NCI-H128 (cell line): ENCODE data around the gene ZBTB8B.
"Not testable (repeated sequence)": the region's sequence is repeated elsewhere in the genome, so short reads cannot be mapped to it uniquely, and the experiment has no call there.

Source experiments
- DNase-seq: peaks from one replicate; lab custom pipeline; 2025; ENCODE audit not compliant: unreplicated experiment; lab: John Stamatoyannopoulos, UW

ZBTB8B gene

DNA sequence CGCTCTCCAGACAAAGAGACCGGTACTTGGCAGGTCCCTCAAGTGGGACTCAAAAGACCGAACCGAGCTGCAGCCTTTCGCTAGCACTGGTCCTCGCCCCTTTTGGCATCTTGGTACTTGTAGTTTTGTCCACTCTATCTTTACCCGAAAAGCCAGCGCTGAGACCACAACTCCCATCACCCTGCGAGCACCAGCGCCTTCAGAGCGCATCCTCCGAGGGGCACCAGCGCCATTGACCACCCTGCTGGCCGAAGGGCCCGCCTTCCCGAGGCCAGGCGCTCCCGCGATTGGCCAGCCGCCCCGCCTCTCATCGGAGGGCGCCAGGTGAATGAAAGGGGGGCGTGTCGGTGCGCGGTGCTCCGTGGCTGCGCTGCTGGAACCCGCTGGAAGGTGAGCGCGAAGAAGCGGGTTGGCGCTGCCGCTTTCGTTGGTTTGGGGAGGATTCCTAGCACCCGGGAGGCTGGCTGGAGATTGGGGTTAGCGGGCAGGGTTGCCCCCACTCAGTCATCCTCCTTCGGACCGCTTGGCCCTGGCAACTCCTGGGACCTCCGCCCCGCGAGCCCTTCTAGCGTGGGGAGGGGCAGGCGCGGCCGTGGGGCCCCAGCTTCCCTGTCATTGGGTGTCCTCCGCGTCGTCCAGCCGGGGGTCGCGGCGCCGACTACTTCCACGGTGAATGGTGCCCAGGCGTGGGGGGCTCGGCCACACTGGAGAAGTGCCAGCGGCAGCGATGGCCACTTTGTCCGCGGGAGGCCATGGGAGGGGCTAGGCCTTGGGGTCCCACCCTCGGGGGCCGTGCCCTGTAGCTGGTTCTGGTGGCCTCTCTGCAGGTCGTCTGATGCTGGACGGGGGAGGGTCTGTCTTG lies at the start of gene ZBTB8B:
Gene ZBTB8B, plus strand, starts transcription at position 357 of the 862 bp plus-strand sequence. CDS start 5,553 bp downstream, outside the sequence.
- peak; percentile 97 for DNase-seq

DNA sequence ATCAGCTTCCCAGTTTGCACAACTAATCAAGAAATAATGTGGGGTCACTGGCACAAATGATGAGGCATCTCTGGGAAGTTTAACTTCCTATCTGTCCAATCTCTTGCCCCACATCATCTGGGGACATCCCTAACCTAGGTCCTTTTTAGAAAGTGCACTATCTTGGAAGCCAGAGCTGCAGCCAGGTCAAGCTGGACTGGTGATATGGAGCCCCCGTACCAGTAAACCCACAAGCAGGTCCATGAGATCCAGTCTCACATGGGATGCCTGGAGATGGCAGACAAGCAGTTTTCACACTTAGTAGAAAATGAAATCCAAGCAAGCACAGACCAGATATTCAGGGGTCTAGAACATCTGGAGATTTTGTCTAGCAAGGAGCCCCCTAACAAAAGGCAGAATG lies 43.1 kb upstream of the ZBTB8B start:
- no peak for DNase-seq

DNA sequence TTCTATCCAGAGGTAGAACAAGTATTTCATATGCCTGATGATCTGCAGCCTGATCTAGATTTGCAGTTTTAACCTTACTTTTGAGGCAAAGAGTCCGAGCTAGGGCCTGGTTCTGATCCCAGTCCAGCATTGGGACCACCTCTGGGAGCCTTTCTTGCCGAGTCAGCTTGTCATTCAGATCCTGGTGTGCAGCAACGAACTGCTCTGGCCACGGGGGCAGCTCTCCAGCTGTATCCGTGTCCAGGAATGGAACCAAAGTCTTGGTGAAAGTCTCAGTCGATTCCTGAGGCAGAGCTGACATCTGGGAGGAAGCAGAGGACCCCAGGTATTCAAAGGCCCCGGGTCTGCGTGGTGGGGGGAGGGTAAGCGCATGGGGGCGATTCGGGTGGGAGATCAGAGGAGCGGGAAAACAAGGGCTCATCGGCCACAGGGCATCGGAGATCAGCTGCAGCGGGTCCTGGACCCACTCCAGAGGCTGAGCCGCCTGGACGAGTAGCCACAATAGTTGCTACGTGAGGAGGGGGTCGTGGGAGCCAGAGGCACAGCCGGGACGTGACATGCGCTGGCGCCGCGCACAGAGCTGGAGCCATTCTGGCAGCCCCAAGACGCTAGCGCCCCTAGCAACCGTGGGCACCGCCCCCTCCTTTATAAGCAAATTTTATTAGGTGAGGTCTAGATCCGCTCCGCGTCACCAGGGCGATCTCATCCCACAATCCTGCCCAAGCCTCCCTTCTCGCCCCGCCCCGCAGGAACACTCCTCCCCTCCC lies 38.2 kb upstream of the ZBTB8B start:
- peak; percentile 54 for DNase-seq

DNA sequence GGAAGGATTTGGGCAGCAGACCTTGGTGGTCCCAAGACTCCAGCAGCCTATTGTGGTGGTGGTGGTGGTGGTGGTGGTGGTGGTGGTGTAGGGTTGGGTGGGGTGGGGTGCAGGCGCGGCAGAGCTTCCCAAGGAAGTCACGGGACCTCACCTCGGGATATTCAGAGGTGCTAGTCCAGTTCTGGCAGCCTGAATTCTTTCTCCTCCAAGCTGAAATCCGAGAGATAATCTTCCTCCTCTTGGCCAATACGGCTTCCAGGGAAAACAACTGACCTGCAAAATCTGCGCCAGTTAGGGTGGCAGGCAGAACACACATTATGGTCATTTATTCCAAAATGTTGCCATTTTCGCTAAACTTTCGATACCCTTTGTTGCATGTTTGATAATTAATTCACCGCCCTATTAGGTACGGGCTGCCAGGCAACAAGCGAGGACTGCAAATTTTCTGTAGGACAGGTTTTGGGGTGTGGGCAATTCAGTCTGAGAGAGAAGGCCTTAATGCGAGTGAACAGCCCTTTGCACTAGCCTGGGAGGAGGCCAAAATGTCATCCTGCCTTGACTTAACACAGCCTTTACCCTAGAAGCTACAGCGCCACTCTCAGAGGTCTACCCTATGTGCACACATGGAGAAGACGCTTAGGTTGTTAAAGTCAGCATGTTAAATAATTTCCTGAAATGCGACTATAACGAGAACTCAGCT lies 37.5 kb upstream of the ZBTB8B start:
- DNase-seq, result no peak

DNA sequence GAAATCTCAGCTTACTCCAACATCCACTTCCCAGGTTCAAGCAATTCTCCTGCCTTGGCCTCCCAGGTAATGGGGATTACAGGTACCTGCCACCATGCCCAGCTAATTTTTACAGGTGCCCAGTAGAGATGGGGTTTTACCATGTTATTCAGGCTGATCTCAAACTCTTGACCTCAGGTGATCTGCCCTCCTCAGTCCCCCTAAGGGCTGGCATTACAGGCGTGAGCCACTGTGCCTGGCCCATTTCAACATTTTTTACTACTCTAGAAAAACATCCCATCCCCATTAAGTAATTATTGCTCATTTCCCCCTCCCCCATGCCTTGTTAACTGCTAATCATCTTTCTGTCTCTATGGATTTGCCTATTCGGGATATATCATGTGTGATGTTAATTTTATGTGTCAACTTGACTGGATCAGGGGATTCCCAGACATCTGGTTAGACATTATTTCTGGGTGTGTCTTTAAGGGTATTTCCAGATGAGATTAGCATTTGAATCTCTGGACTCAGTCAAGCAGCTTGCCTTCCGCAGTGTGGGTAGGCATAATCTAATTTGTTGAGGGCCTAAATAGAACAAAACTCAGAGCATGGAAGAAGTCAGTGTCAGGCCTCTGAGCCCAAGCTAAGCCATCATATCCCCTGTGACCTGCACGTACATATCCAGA lies 33.0 kb upstream of the ZBTB8B start:
- DNase-seq, result no peak

DNA sequence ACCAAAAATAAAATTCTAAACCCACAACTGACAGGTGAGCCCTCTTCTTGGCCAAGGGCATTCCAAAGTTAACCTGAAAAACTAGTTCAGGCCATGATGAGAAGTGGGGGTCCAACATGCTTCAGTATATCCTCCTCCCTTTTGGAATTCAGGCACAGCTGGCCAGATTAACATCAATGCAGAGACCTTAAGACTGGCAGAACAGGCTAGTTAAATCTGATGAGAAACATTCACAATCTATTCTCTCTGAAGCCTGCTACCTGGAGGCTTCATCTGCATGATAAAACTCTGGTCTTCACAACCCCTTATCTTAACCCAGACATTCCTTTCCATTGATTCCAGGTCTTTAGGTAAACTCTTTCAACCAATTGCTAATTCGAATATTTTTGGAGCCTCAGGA lies 26.7 kb upstream of the ZBTB8B start:
- DNase-seq, result no peak

DNA sequence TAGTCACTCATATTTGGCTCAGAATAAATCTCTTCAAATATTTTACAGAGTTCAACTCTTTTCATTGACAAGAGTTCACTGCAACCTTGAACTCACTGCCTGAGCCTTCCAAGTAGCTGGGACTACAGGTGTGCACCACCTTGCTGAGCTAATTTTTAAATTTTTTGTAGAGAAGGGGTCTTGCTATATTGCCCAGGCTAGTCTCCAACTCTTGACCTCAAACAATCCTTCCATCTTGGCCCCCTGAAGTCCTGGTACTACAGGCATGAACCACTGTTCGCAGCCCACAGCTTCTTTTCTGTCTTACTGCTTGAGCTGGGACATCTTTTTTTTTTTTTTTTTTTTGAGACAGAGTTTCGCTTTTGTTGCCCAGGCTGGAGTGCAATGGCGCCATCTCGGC lies 26.1 kb upstream of the ZBTB8B start:
- not testable (repeated sequence) for DNase-seq

DNA sequence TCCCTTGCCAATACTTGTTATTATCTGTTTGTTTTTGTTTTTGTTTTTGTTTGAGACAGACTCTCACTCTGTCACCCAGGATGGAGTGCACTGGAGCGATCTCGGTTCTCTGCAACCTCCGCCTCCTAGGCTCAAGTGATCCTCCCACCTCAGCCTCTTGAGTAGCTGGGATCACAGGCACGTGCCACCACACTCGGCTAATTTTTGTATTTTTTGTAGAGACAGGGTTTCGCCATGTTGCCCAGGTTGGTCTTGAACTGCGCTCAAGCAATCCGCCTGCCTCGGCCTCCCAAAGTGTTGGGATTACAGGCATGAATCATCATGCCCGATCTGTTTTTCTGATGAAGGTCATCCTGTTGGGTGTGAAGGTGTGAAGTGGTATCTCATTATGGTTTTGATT lies 23.4 kb upstream of the ZBTB8B start:
- not testable (repeated sequence) for DNase-seq

DNA sequence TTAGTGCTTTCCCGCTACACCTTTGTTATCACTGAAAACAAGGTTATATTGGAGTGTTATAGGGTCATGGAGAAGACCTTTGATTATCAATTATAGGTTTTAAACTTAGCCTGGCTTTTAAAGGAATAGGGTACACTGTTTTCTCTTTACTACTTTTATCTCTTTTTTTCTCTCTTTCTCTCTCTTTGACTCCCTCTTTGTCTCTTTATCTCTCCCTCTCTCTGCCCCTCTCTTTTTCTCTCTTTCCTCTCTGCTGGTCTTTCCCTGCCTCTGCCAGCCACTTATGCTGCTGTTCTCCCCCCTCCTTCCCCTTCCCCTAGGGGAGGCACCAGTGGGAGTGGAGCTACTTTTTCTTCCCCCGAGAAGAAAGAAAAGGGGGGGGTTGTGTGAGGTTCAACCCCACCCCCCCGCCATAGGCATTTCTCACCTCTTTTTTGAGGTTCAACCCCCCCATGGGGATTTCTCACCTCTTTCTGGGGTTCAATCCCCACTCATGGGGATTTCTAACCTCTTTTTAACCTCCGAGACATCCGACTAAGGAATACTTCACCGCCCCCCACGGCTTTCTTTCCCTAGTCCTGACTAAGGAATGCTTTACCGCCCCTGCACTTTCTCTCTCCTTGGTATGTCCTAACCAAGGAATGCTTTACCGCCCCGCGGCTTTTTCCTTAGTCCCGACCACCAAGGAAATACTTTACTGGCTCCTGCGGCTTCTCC lies 17.2 kb upstream of the ZBTB8B start:
- DNase-seq, result no peak

DNA sequence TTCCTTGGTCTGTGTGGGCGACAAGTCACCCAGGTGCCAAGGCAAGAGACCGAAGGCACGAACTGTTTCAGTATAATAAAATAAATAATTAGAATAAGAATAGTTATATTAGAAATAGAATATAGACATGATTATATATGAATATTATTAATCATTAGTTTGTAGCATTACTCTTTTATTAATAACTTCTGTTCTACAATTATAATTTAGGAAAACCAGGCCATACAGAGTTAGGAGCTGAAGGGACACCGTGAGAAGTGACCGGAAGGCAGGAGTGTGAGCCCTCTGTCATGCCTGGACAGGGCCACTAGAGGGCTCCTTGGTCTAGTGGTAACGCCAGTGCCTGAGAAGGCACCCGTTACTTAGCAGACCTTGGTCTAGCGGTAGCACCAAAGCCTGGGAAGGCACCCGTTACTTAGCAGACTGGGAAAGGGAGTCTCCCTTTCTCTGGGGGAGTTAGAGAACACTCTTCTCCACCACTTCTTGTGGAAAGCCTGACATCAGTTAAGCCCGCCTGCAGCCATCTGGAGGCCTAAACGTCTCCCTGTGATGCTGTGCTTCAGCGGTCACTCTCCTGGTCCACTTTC lies 16.6 kb upstream of the ZBTB8B start:
- peak; percentile 27 for DNase-seq

DNA sequence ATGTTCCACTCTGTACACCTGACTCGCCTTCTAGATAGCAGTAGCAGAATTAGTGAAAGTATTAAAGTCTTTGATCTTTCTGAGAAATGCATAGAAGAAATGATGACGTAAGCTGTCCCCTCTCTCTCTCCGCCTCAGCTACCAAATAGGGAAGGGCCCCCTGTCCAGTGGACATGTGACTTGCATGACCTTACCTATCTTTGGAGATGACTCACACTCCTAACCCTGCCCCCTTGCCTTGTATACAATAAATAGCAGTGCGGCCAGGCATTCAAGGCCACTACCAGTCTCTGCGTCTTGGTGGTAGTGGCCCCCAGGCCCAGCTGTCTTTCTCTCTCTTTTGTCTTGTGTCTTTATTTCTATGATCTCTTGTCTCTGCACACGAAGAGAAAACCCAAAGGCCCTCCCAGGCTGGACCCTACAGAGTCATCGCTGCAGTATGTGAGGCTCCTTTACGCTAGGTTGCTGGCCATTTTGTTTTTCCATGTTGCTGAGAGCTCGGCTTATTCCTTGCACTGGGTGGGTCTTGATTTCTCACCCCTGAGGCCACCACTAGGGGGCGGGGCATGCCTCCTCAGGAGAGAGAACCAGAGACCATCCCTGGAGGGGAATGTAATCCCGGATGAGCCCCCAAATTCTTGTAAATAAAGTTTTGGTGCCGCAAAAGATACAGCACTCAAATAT lies 16.0 kb upstream of the ZBTB8B start:
- DNase-seq, result no peak

DNA sequence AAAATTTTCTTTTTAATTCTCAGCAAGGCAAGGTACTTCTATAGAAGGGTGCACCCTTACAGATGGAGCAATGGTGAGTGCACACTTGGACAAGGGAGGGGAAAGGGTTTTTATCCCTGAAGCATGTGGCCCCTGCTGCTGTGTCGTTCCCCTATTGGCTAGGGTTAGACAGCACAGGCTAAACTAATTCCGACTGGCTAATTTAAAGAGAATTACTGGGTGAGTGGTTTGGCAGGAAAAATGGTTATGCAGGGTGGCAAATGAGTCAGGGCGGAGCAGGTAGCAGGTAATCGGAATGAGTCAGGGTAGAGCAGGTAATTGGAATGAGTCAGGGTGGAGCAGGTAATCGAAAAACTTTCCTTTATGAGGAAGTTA lies 15.4 kb upstream of the ZBTB8B start:
- not testable (repeated sequence) for DNase-seq

DNA sequence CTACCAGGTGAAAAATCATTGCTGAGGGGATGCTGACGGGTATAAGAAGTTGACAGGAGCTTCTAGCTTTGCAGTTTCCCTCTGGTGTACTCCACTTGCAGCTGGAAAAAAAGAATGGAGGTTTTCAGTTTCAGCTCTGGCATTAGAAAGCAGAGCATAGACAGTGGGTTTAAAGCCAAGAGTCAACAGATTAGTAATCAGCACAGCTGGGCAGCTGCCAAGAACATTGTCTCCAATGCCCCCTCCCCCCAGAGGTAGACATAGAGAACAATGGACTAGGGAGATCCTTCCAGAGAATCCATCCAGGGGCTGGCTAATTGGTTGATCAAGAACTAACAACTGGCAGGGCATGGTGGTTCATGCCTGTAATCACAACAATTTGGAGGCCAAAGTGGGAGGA lies 10.1 kb upstream of the ZBTB8B start:
- DNase-seq, result no peak

DNA sequence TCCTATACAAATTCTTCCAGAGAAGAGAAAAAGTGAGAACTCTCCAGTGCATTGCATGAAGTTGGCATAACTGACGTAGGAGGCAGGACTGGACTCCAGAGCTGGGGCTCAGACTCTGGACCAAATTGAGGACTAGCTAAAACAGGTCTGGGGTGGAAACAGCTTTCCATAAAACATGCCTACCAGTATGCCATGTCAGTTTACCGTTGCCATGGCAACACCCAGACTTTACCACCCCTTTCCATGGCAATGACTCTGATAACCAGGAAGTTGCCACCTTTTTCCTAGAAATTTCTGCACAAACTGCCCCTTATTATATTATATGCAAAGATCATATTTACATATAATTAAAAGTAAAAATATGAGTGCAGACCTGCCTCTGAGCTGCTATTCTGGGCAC lies 8.9 kb upstream of the ZBTB8B start:
- DNase-seq, result no peak

DNA sequence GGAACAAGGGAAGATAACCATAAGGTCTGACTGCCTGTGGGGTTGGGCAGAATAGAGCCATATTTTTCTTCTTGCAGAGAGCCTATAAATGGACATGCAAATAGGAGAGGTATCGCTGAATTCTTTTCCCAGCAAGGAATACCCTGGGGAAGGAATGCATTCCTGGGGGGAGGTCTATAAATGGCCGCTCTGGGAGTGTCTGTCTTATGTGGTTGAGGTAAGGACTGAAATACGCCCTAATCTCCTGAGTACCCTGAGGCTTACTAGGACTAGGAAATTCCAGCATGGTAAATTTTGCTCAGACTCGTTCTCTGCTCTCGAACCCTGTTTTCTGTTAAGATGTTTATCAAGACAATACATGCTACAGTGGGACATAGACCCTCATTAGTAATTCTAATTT lies 6.1 kb upstream of the ZBTB8B start:
- DNase-seq, result not testable (repeated sequence)

DNA sequence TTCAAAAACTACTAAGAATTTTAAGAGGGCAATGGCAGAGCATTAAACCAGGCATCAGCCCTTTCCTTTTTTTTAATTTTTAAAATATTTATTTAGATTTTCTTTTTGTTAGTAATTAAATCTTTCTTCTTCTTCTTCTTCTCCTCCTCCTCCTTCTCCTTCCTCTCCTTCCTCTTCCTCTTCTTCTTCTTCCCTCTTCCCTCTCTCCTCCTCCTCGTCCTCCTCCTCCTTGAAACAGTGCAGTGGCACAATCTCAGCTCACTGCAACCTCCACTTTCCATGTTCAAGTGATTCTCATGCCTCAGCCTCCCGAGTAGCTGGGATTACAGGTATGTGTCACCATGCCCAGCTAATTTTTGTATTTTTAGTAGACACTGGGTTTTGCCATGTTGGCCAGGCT lies 1.9 kb upstream of the ZBTB8B start:
- not testable (repeated sequence) for DNase-seq

DNA sequence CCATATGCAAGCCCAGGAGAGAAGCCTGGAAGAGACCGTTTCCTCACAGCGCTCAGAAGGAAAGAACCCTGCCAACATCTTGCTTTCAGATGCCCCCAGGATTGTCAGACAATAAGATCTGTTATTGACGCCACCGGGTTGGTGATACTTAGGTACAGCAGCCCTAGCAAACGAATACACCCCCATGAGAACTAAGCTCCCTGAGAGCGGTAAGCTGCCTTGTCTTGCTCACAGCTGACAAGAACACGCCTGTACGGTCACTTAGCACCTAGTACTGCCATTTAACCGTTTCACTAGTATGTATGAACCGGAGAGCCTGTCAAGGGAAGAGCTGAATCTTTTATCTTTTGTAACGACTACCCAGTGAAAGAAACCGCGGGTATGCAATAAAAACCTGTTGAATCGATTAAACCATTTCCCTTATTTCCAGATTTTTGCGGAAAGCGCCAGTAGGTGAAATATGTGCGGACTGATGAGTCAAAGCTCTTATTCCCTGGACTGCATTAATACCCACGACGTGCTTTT lies 619 bp upstream of the ZBTB8B start:
- peak; percentile 43 for DNase-seq

DNA sequence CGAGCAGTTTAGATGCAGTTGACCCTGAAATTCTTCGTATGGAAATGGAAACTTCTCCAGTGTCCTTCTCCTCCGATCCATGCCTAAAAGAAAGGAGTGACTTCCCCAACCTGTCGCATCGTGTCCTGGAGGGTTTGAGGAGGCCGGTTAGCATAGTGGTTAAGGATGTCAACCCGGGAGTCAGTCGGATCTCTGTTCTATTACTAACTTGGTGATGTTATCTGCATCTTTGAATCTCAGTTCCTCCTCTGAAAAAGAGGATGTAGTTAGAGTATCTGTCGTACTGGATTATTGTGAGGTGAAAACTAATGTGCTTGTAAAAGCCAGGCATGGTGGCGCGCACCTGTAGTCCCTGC lies 684 bp downstream of the ZBTB8B start:
- no peak for DNase-seq

DNA sequence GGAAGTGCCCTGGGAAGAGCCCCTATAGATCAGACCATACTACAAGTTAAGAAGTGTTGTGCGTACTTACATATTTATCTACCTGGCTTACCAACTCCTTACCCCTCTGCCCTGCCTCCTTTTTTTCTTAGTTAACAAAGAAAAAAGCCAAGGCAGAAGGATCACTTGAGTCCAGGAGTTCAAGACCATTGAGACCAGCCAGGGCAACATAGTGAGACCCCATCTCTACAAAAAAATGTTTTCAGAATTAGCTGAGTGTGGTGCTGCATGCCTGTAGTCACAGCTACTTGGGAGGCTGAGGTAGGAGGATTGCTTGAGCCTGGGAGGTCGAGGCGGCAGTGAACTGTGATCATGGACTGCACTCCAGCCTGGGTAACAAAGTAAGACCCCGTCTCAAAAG lies 1.9 kb downstream of the ZBTB8B start:
- no peak for DNase-seq
